Neural progenitor cell (in vitro differentiated cells): ENCODE measurements around the gene SALL3. TPM values are rescaled to one million over a fixed set of nuclear protein-coding genes. Genes with fewer than 3 reads are reported as not detected.
A peak's percentile ranks its signal among the peaks of the same experiment; 100 is the strongest.

ENCODE experiments used
- DNase-seq: peaks from one replicate; pipeline ENCODE4 v3.0.0-alpha.2; 2016; ENCODE audit warnings: low spot score
- H2AFZ ChIP-seq: fragments of 200-600 bp; sonication (generic); replicated peaks from 2 replicates; pipeline ENCODE4 v1.6.1; 2016; ENCODE audit warnings: antibody characterized with exemption
- H3F3A ChIP-seq: fragments of 200-600 bp; sonication (generic); 2 replicates; pipeline ENCODE4 v1.6.1; 2016; ENCODE audit warnings: antibody characterized with exemption, low read depth
- H3K27ac ChIP-seq: fragments of 200-600 bp; sonication (generic); 2 replicates; pipeline ENCODE4 v1.5.1; 2016; ENCODE audit warnings: mild to moderate bottlenecking
- H3K27me3 ChIP-seq: fragments of 200-600 bp; sonication (generic); 2 replicates; pipeline ENCODE4 v1.6.1; 2016; ENCODE audit warnings: mild to moderate bottlenecking, moderate library complexity
- H3K36me3 ChIP-seq: fragments of 200-600 bp; sonication (generic); 2 replicates; pipeline ENCODE4 v1.5.1; 2016
- H3K4me1 ChIP-seq: fragments of 200-600 bp; sonication (generic); 2 replicates; pipeline ENCODE4 v1.6.1; 2016; ENCODE audit warnings: mixed run types
- H3K4me2 ChIP-seq: fragments of 200-600 bp; sonication (generic); 2 replicates; pipeline ENCODE4 v1.6.1; 2016
- H3K4me3 ChIP-seq: fragments of 200-600 bp; sonication (generic); 2 replicates; pipeline ENCODE4 v1.5.1; 2016
- H3K79me2 ChIP-seq: fragments of 200-600 bp; sonication (generic); 2 replicates; pipeline ENCODE4 v1.6.1; 2016; ENCODE audit warnings: low read depth
- H3K9ac ChIP-seq: fragments of 200-600 bp; sonication (generic); 2 replicates; pipeline ENCODE4 v1.6.1; 2016
- H3K9me3 ChIP-seq: fragments of 200-600 bp; sonication (generic); 2 replicates; pipeline ENCODE4 v1.5.1; 2016; ENCODE audit warnings: low read depth
- H4K20me1 ChIP-seq: fragments of 200-600 bp; sonication (generic); 2 replicates; pipeline ENCODE4 v1.6.1; 2016; ENCODE audit warnings: low read depth
- H3K27ac Mint-ChIP-seq: 3 replicates; pipeline ENCODE4 v1.8.0; 2021; ENCODE audit warnings: mixed read lengths
- H3K27me3 Mint-ChIP-seq: 2 replicates; pipeline ENCODE4 v1.8.0; 2022; ENCODE audit warnings: low read depth, mild to moderate bottlenecking, inconsistent platforms, moderate library complexity, mixed read lengths; ENCODE audit not compliant: insufficient read depth
- H3K36me3 Mint-ChIP-seq: 3 replicates; pipeline ENCODE4 v1.8.0; 2021; ENCODE audit warnings: mixed read lengths
- H3K4me1 Mint-ChIP-seq: 3 replicates; pipeline ENCODE4 v1.8.0; 2021; ENCODE audit warnings: mixed read lengths
- H3K4me3 Mint-ChIP-seq: 3 replicates; pipeline ENCODE4 v1.8.0; 2021; ENCODE audit warnings: mild to moderate bottlenecking, moderate library complexity, mixed read lengths
- H3K9me3 Mint-ChIP-seq: 3 replicates; pipeline ENCODE4 v1.8.0; 2020; ENCODE audit warnings: mixed read lengths
- EZH2 ChIP-seq: fragments of 200-600 bp; sonication (generic); IDR thresholded peaks from 2 replicates; pipeline ENCODE4 v1.6.1; 2017; ENCODE audit warnings: antibody characterized with exemption, mild to moderate bottlenecking, moderate library complexity
- EZH2phosphoT487 ChIP-seq: fragments of 200-600 bp; sonication (generic); IDR thresholded peaks from 2 replicates; pipeline ENCODE4 v1.6.1; 2017; ENCODE audit warnings: antibody characterized with exemption
- total RNA-seq: library from RNA; depleted of rRNA; stranded (reverse); fragments of >200 nt; gene quantifications from 2 replicates; pipeline ENCODE4 v1.2.3, GENCODE V29; 2015; ENCODE audit warnings: low replicate concordance
- TF ChIP-seq, protein P1 (sequence below): fragments of 200-600 bp; sonication (generic); IDR thresholded peaks from 2 replicates; pipeline ENCODE4 v1.5.1; 2017; ENCODE audit warnings: antibody characterized with exemption, mild to moderate bottlenecking

The SALL3 gene
- total RNA-seq, 1 donor from 2014 or later: 27.7 TPM

DNA sequence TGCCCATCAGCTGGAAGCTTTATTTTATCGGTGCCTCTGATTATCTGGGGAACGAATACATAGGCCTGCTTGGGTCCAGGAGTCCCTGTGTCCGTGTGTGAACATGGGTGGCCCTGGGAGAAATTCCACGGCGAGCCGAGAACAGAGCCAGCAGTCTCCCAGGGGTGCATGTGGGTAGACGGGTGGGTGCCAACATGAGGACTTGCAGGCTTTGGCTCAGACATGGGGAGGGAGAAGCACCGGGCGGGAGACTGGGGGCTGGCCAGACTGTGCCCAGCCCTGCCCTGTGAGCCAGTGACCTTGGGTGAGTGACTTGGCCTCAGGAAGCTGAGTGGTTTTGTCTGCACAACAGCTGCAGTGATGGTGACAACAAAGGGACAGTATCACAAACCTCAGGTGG lies 44.2 kb upstream of the SALL3 start:
- H3K9ac ChIP-seq: no peak overlapping the region
- DNase-seq: no peak

DNA sequence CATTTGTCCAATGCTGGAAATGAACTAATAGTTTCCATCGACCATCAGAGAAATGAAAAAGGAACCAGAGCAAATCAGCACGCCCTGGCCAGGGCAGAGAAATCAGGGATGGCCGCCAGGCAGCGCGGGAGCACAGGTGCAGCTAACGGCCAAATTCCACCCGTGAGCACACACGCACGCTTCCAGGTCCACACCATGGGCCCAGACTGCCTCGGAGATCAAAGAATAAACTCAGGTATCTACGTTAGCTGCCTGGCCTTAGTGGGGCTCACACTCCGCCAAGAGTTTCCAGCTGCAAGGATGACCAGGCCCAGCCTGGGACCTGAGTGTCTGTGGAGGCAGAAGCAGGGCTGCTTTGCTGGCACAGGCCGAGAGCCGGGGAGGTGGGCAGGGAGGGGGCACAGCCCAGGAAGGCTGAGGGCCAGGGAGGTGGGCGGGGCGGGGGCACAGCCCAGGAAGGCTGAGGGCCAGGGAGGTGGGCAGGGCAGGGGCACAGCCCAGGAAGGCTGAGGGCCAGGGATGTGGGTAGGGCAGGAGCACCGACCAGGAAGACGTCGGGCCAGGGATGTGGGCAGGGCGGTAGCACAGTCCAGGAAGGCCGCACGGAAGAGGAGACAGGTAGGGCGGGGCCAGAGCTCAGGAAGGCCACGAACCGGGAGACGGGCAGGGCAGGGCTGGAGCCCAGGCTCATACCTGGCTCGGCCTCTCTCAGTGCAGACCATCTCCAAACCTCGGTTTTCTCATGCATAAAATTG lies 43.2 kb upstream of the SALL3 start:
- Histone ChIP-seq H3K4me1 (peaks cover 10% of the 10 kb centered on the region), H3K27ac (no peak overlapping the region), H3K4me3 (no peak overlapping the region), H3K4me2 (no peak overlapping the region), H3K9ac (no peak overlapping the region), H3F3A (no peaks in the 10 kb centered on the region), H4K20me1 (no peaks in the 10 kb centered on the region), H3K9me3 (no peaks in the 10 kb centered on the region), H2AFZ (no peak overlapping the region), H3K27me3 (no peaks in the 10 kb centered on the region), H3K36me3 (no peaks in the 10 kb centered on the region), H3K79me2 (no peaks in the 10 kb centered on the region)
- H3K4me1 Mint-ChIP-seq: no peaks in the 10 kb centered on the region
- TF ChIP-seq EZH2phosphoT487 (no peak), EZH2 (no peak)
- TF ChIP-seq, protein P1, sequence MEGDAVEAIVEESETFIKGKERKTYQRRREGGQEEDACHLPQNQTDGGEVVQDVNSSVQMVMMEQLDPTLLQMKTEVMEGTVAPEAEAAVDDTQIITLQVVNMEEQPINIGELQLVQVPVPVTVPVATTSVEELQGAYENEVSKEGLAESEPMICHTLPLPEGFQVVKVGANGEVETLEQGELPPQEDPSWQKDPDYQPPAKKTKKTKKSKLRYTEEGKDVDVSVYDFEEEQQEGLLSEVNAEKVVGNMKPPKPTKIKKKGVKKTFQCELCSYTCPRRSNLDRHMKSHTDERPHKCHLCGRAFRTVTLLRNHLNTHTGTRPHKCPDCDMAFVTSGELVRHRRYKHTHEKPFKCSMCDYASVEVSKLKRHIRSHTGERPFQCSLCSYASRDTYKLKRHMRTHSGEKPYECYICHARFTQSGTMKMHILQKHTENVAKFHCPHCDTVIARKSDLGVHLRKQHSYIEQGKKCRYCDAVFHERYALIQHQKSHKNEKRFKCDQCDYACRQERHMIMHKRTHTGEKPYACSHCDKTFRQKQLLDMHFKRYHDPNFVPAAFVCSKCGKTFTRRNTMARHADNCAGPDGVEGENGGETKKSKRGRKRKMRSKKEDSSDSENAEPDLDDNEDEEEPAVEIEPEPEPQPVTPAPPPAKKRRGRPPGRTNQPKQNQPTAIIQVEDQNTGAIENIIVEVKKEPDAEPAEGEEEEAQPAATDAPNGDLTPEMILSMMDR: no peak
- no peaks in the 10 kb centered on the region for H3K36me3 Mint-ChIP-seq
- H3K27ac Mint-ChIP-seq: peak overlapping the region; percentile 28
- H3K4me3 Mint-ChIP-seq: no peak overlapping the region
- no peaks in the 10 kb centered on the region for H3K9me3 Mint-ChIP-seq
- peaks cover 5% of the 10 kb centered on the region for H3K27me3 Mint-ChIP-seq
- no peak for DNase-seq

More for the DNA sequence above, 44.2 kb upstream of the SALL3 start:
- Histone ChIP-seq H3K4me1 (peaks cover 10% of the 10 kb centered on the region), H3K4me3 (no peak overlapping the region), H3K27me3 (no peaks in the 10 kb centered on the region), H3K4me2 (no peak overlapping the region), H3K79me2 (no peaks in the 10 kb centered on the region), H4K20me1 (no peaks in the 10 kb centered on the region), H3K9me3 (no peaks in the 10 kb centered on the region), H3F3A (no peaks in the 10 kb centered on the region), H3K27ac (no peak overlapping the region), H3K36me3 (no peaks in the 10 kb centered on the region), H2AFZ (no peak overlapping the region)
- Mint-ChIP-seq H3K4me1 (no peaks in the 10 kb centered on the region), H3K4me3 (no peak overlapping the region), H3K36me3 (no peaks in the 10 kb centered on the region), H3K27me3 (peaks cover 4% of the 10 kb centered on the region), H3K27ac (no peak overlapping the region), H3K9me3 (no peaks in the 10 kb centered on the region)
- TF ChIP-seq EZH2: no peak
- TF ChIP-seq, protein P1: no peak
- TF ChIP-seq EZH2phosphoT487: no peak

DNA sequence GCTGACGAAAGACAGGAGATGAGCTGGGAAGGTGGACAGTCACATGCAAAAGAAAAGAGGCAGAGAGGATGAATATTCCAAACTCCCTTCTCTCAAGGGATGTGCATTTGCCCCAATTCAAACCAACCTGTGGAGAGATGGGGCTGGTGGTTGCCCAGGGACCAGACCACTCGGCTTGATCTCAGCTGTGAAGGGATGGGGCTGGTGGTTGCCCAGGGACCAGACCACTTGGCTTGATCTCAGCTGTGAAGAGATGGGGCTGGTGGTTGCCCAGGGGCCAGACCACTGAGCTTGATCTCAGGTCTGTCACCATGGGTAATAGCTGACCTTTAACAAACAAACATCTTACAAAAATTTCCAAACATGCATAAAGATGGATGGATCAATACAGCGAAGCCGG lies 42.5 kb upstream of the SALL3 start:
- Histone ChIP-seq H3F3A (no peaks in the 10 kb centered on the region), H3K9ac (no peak overlapping the region), H3K27ac (no peak overlapping the region), H3K27me3 (no peaks in the 10 kb centered on the region), H3K4me3 (no peak overlapping the region), H3K36me3 (no peaks in the 10 kb centered on the region), H3K4me2 (no peak overlapping the region), H2AFZ (no peak overlapping the region), H3K9me3 (no peaks in the 10 kb centered on the region), H3K79me2 (no peaks in the 10 kb centered on the region), H4K20me1 (no peaks in the 10 kb centered on the region), H3K4me1 (peaks cover 6% of the 10 kb centered on the region)
- TF ChIP-seq EZH2phosphoT487 (no peak), EZH2 (no peak)
- TF ChIP-seq, protein P1: no peak
- H3K9me3 Mint-ChIP-seq: no peaks in the 10 kb centered on the region
- no peak overlapping the region for H3K27ac Mint-ChIP-seq
- H3K27me3 Mint-ChIP-seq: peaks cover 6% of the 10 kb centered on the region
- no peaks in the 10 kb centered on the region for H3K4me1 Mint-ChIP-seq
- DNase-seq: no peak
- no peak overlapping the region for H3K4me3 Mint-ChIP-seq
- no peaks in the 10 kb centered on the region for H3K36me3 Mint-ChIP-seq
